Measurements from ENCODE around the gene GLT8D2. TPM values are rescaled to one million over a fixed set of nuclear protein-coding genes. Genes with fewer than 3 reads are reported as not detected.

The GLT8D2 gene
- total RNA-seq, 1 donor: 55.3 TPM

- peak; percentile 67 for DNase-seq (ENCODE audit: low read depth)
- H3K4me3 ChIP-seq (ENCODE audit: low read depth, low read length): no peak overlapping the region
- no peak for TF ChIP-seq CTCF (IDR thresholded peaks at IDR 0.05; ENCODE audit: insufficient read depth, low read length)
These were observed 52.6 kb downstream of the GLT8D2 start for GRCh38 chr12:103997286-103997900.

GRCh38 chr12:103996595-103996994, 53.4 kb downstream of the GLT8D2 start:
- DNase-seq (ENCODE audit: low read depth): no peak
- H3K4me3 ChIP-seq (ENCODE audit: low read depth, low read length): no peak overlapping the region
- no peak for TF ChIP-seq CTCF (IDR thresholded peaks at IDR 0.05; ENCODE audit: insufficient read depth, low read length)

GRCh38 chr12:103994235-103994634, 55.8 kb downstream of the GLT8D2 start:
- DNase-seq (ENCODE audit: low read depth): no peak
- no peak overlapping the region for H3K4me3 ChIP-seq (ENCODE audit: low read depth, low read length)
- TF ChIP-seq CTCF (IDR thresholded peaks at IDR 0.05; ENCODE audit: insufficient read depth, low read length): no peak

- no peak for TF ChIP-seq CTCF (IDR thresholded peaks at IDR 0.05; ENCODE audit: insufficient read depth, low read length)
- DNase-seq (ENCODE audit: low read depth): no peak
- no peak overlapping the region for H3K4me3 ChIP-seq (ENCODE audit: low read depth, low read length)
These were observed 63.2 kb downstream of the GLT8D2 start for GRCh38 chr12:103986829-103987228.

- DNase-seq (ENCODE audit: low read depth): no peak
- H3K4me3 ChIP-seq (ENCODE audit: low read depth, low read length): no peak overlapping the region
- no peak for TF ChIP-seq CTCF (IDR thresholded peaks at IDR 0.05; ENCODE audit: insufficient read depth, low read length)
These were observed 71.5 kb downstream of the GLT8D2 start for GRCh38 chr12:103978384-103978982.

- DNase-seq (ENCODE audit: low read depth): no peak
- no peak for TF ChIP-seq CTCF (IDR thresholded peaks at IDR 0.05; ENCODE audit: insufficient read depth, low read length)
These were observed 74.6 kb downstream of the GLT8D2 start for GRCh38 chr12:103975368-103975767.

GRCh38 chr12:103973909-103974308, 76.1 kb downstream of the GLT8D2 start:
- no peak for TF ChIP-seq CTCF (IDR thresholded peaks at IDR 0.05; ENCODE audit: insufficient read depth, low read length)
- DNase-seq (ENCODE audit: low read depth): no peak
- no peak overlapping the region for H3K4me3 ChIP-seq (ENCODE audit: low read depth, low read length)

More at GRCh38 chr12:103975368-103975767, 74.6 kb downstream of the GLT8D2 start:
- no peak overlapping the region for H3K4me3 ChIP-seq (ENCODE audit: low read depth, low read length)
